A673 (cell line): Measurements from ENCODE around the gene PLVAP. TPM values are rescaled to one million over a fixed set of nuclear protein-coding genes. Genes with fewer than 3 reads are reported as not detected.

ENCODE experiments used
- BruUV-seq: library from RNA; stranded (reverse); fragments of 400-500 nt; replicated peaks from 2 replicates; lab custom pipeline; 2021; lab: Mats Ljungman, UMichigan
- CTCF ChIA-PET: fragments of 300-600 bp; sonication (Branson Sonifier 250); formaldehyde crosslinking; loops from one replicate; lab custom pipeline; 2022; ENCODE audit warnings: antibody characterized with exemption; lab: Charles Lee
- POLR2A ChIA-PET: fragments of 300-600 bp; sonication (Branson Sonifier 250); formaldehyde crosslinking; loops from one replicate; lab custom pipeline; 2022; ENCODE audit warnings: antibody characterized with exemption; ENCODE audit not compliant: low non-redundant PET; lab: Charles Lee
- DNase-seq: peaks from one replicate; pipeline ENCODE4 v3.0.0-alpha.2; 2015; ENCODE audit warnings: low spot score
- H3K27ac ChIP-seq: fragments of 200-600 bp; sonication (generic); 2 replicates; pipeline ENCODE4 v1.5.1; 2016; ENCODE audit warnings: mixed run types, low read depth, mild to moderate bottlenecking, mixed read lengths, antibody characterized with exemption, low read length; ENCODE audit not compliant: poor library complexity, severe bottlenecking
- H3K27me3 ChIP-seq: fragments of 200-600 bp; sonication (generic); replicated peaks from 2 replicates; pipeline ENCODE4 v1.6.1; 2017; ENCODE audit warnings: mixed run types, low read depth, mild to moderate bottlenecking, mixed read lengths, antibody characterized with exemption, low read length; ENCODE audit not compliant: insufficient read depth, poor library complexity
- H3K36me3 ChIP-seq: fragments of 200-600 bp; sonication (generic); 2 replicates; pipeline ENCODE4 v1.6.1; 2016; ENCODE audit warnings: mixed run types, mild to moderate bottlenecking, mixed read lengths, antibody characterized with exemption, low read length; ENCODE audit not compliant: insufficient read depth, poor library complexity, severe bottlenecking
- H3K4me1 ChIP-seq: fragments of 200-600 bp; sonication (generic); 2 replicates; pipeline ENCODE4 v1.6.1; 2017; ENCODE audit warnings: mixed run types, mild to moderate bottlenecking, mixed read lengths, antibody characterized with exemption, low read length; ENCODE audit not compliant: insufficient read depth, poor library complexity, severe bottlenecking
- H3K4me3 ChIP-seq: fragments of 200-600 bp; sonication (generic); 2 replicates; pipeline ENCODE4 v1.5.1; 2016; ENCODE audit warnings: low read depth, mixed run types, mild to moderate bottlenecking, mixed read lengths, low read length; ENCODE audit not compliant: poor library complexity, severe bottlenecking
- H3K9me3 ChIP-seq: fragments of 200-600 bp; sonication (generic); 2 replicates; pipeline ENCODE4 v1.6.1; 2016; ENCODE audit warnings: mixed run types, low read depth, mild to moderate bottlenecking, mixed read lengths, antibody characterized with exemption, low read length; ENCODE audit not compliant: poor library complexity, severe bottlenecking
- CTCF ChIP-seq: fragments of 300-800, 200-600 bp; sonication (generic); conservative IDR thresholded peaks from 2 replicates; pipeline ENCODE4 v1.5.1; 2017; ENCODE audit warnings: low read depth, mild to moderate bottlenecking, antibody characterized with exemption, low read length, moderate library complexity, mixed read lengths
- EZH2 ChIP-seq: fragments of 200-600 bp; sonication (generic); IDR thresholded peaks from 2 replicates; pipeline ENCODE4 v1.6.1; 2017; ENCODE audit warnings: borderline replicate concordance, low read depth, mild to moderate bottlenecking, mixed read lengths, antibody characterized with exemption, low read length; ENCODE audit not compliant: poor library complexity, severe bottlenecking
- intact Hi-C: fragments of 100-400 bp; cut with micrococcal nuclease; formaldehyde crosslinking; loops from one replicate; pipeline ENCODE4 v1.10.0; 2022; ENCODE audit not compliant: unreplicated experiment
- total RNA-seq: library from RNA; stranded (reverse); gene quantifications from 2 replicates; pipeline ENCODE4 v1.2.3, GENCODE V29; 2021

The PLVAP gene
- total RNA-seq, 1 experiment from 2014 or later: 0.24 TPM

- no peaks in the 10 kb centered on the region for H3K9me3 ChIP-seq
- H3K27me3 ChIP-seq: no peaks in the 10 kb centered on the region
- no peak overlapping the region for H3K4me3 ChIP-seq
- no peak for DNase-seq
- ChIA-PET CTCF (no interaction called here), POLR2A (no interaction called here)
- no peak overlapping the region for H3K27ac ChIP-seq
- TF ChIP-seq CTCF (no peak), EZH2 (no peak)
- peaks cover 11% of the 10 kb centered on the region for H3K36me3 ChIP-seq
- H3K4me1 ChIP-seq: peaks cover 13% of the 10 kb centered on the region
- BruUV-seq: no TSS peak
- intact Hi-C loops: no loop called here
Measured at GRCh38 chr19:17341386-17341785, 35.8 kb downstream of the PLVAP start.

- Histone ChIP-seq H3K9me3 (no peaks in the 10 kb centered on the region), H3K4me3 (no peak overlapping the region), H3K4me1 (peaks cover 13% of the 10 kb centered on the region), H3K36me3 (peaks cover 11% of the 10 kb centered on the region), H3K27me3 (no peaks in the 10 kb centered on the region), H3K27ac (no peak overlapping the region)
- CTCF ChIA-PET: no interaction called here
- TF ChIP-seq EZH2 (no peak), CTCF (no peak)
- no TSS peak for BruUV-seq
- POLR2A ChIA-PET: no interaction called here
- intact Hi-C loops: no loop called here
- DNase-seq: no peak
Measured at GRCh38 chr19:17340871-17341357, 36.2 kb downstream of the PLVAP start.

DNA sequence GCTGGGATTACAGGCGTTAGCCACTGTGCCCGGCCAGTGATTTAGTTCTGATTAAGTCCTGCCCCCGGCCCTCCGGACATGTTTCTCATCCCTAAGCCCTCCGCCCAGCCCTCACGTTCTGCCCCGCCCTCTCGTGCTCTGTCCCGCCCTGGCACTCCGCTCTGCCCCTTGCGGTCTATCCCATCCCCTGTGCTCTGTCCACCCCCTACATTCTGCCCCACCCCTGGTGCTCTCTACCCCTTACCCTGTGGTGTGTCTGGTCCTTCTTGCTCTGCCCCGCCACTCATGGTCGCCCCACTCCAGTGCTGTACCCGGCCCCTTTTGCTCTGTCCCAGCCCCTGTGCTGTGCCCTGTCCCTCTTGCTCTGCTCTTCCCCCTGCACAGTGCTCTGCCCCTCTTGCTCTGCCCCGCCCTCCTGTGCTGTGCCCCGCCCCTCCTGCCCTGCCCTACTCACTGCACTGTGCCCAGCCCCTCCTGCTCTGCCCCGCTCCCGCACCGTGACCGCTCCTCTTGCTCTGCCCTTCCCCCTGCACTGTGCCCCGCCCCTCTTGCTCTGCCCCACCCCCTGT, 36.8 kb downstream of the PLVAP start:
- Histone ChIP-seq H3K27me3 (no peaks in the 10 kb centered on the region), H3K4me1 (peaks cover 13% of the 10 kb centered on the region), H3K36me3 (peaks cover 11% of the 10 kb centered on the region), H3K9me3 (no peaks in the 10 kb centered on the region), H3K4me3 (no peak overlapping the region), H3K27ac (no peak overlapping the region)
- TF ChIP-seq EZH2 (no peak), CTCF (no peak)
- BruUV-seq: no TSS peak
- DNase-seq: peak; percentile 43
- CTCF ChIA-PET: no interaction called here
- intact Hi-C loops: no loop called here
- POLR2A ChIA-PET: no interaction called here
